ENCODE results near the gene B3GALT5. TPM values are rescaled to one million over a fixed set of nuclear protein-coding genes. Genes with fewer than 3 reads are reported as not detected.

B3GALT5 gene
- polyA plus RNA-seq, 3 donors = not detected

DNA sequence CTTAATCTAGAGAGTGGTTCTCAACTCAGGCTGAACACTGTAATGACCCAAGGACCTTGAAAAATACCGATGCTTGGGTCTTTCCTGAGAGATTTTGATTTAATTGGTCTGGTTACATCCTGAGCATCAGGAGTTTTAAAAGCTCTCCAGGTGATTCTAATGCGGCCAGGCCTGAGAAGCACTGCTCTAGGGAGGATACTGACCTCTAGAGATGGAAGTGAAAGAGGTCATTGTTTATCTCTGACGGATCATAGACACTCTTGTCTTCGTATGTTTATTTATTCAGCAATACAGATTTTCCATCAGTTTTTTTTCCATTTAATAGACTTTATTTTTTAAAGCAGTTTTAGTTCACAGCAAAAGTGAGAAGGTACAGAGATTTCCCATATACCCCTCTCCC is 77.7 kb downstream of the B3GALT5 start:
- H3K36me3 Mint-ChIP-seq = no peaks in the 10 kb centered on the region
- Histone ChIP-seq H3K4me3 (replicated peaks in 1 of 3; ENCODE audit: low read depth in 2 of 3, low read length in 3 of 3) (no peak overlapping the region), H3K9me3 (replicated peaks in 1 of 2; ENCODE audit: control insufficient read depth in 1 of 2, insufficient read depth in 1 of 2, low read length in 2 of 2) (no peaks in the 10 kb centered on the region), H2AFZ (ENCODE audit: insufficient read depth, low read depth, low read length, poor library complexity, severe bottlenecking) (no peak overlapping the region), H3K9ac (ENCODE audit: insufficient read depth, low read length, poor library complexity, severe bottlenecking) (no peak overlapping the region), H3K4me2 (replicated peaks; ENCODE audit: extremely low read depth, low read length, poor library complexity, severe bottlenecking) (no peak overlapping the region), H3K4me1 (ENCODE audit: control insufficient read depth in 1 of 2, insufficient read depth in 2 of 2, low read length in 2 of 2) (no peaks in the 10 kb centered on the region), H3K79me2 (ENCODE audit: insufficient read depth, low read length) (no peaks in the 10 kb centered on the region), H3K27ac (ENCODE audit: low read depth in 1 of 2, low read length in 2 of 2) (no peak overlapping the region), H3K27me3 (ENCODE audit: control insufficient read depth in 2 of 2, insufficient read depth in 2 of 2, low read length in 2 of 2) (peaks cover 0 to 2% of the 10 kb centered on the region in 2 donors), H4K20me1 (ENCODE audit: insufficient read depth, low read length) (no peaks in the 10 kb centered on the region), H3K36me3 (replicated peaks in 1 of 2; ENCODE audit: control insufficient read depth in 1 of 2, insufficient read depth in 2 of 2, low read length in 2 of 2) (no peaks in the 10 kb centered on the region)
- DNase-seq = no peak
- H3K4me1 Mint-ChIP-seq = no peaks in the 10 kb centered on the region
- no peak overlapping the region for H3K4me3 Mint-ChIP-seq
- H3K27me3 Mint-ChIP-seq (ENCODE audit: low read depth in 3 of 3) = peaks cover 3 to 8% (median 4%) of the 10 kb centered on the region in 3 donors
- TF ChIP-seq, protein P1, sequence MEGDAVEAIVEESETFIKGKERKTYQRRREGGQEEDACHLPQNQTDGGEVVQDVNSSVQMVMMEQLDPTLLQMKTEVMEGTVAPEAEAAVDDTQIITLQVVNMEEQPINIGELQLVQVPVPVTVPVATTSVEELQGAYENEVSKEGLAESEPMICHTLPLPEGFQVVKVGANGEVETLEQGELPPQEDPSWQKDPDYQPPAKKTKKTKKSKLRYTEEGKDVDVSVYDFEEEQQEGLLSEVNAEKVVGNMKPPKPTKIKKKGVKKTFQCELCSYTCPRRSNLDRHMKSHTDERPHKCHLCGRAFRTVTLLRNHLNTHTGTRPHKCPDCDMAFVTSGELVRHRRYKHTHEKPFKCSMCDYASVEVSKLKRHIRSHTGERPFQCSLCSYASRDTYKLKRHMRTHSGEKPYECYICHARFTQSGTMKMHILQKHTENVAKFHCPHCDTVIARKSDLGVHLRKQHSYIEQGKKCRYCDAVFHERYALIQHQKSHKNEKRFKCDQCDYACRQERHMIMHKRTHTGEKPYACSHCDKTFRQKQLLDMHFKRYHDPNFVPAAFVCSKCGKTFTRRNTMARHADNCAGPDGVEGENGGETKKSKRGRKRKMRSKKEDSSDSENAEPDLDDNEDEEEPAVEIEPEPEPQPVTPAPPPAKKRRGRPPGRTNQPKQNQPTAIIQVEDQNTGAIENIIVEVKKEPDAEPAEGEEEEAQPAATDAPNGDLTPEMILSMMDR (IDR thresholded peaks at IDR 0.05) = no peak
- no peak overlapping the region for H3K27ac Mint-ChIP-seq
- WGBS (ENCODE audit: insufficient coverage) = 100% methylated on average over 2 of the region's 4 CpGs
- H3K9me3 Mint-ChIP-seq = peaks cover 0 to 2% (median 0%) of the 10 kb centered on the region in 7 donors
- intact Hi-C loops (cut with micrococcal nuclease) = no loop called here

DNA sequence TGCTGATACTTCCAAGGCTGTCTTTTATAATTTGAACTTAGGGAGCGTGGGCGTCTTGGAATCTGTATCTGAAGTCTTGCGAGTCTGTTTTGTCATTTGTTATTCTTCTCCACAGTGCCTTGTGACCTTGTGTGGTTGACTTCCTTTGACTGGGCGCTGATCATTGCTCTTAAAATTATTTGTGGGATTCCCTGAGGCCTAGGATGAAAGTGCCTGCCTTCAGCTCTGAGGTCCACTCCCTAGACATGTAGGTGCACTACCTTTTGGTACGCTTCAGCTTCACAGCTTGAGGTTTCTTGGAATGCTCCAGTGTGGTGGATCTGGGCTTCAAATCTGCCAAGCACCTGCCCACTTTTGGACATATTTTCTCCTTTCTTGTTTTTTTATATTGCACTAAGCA is 82.0 kb downstream of the B3GALT5 start:
- no peaks in the 10 kb centered on the region for H3K9me3 ChIP-seq (replicated peaks in 1 of 2; ENCODE audit: control insufficient read depth in 1 of 2, insufficient read depth in 1 of 2, low read length in 2 of 2)
- Mint-ChIP-seq H3K4me1 (no peaks in the 10 kb centered on the region), H3K36me3 (no peaks in the 10 kb centered on the region), H3K4me3 (no peak overlapping the region), H3K9me3 (peaks cover 0 to 3% (median 2%) of the 10 kb centered on the region in 7 donors), H3K27me3 (ENCODE audit: low read depth in 3 of 3) (peaks cover 2 to 4% (median 4%) of the 10 kb centered on the region in 3 donors), H3K27ac (no peak overlapping the region)
- intact Hi-C loops (cut with micrococcal nuclease) = no loop called here
- no peak overlapping the region for H3K4me3 ChIP-seq (replicated peaks in 1 of 3; ENCODE audit: low read depth in 2 of 3, low read length in 3 of 3)
- no peaks in the 10 kb centered on the region for H4K20me1 ChIP-seq (ENCODE audit: insufficient read depth, low read length)
- no peaks in the 10 kb centered on the region for H3K79me2 ChIP-seq (ENCODE audit: insufficient read depth, low read length)
- no peak overlapping the region for H3K27ac ChIP-seq (ENCODE audit: low read depth in 1 of 2, low read length in 2 of 2)
- no peaks in the 10 kb centered on the region for H3K4me1 ChIP-seq (ENCODE audit: control insufficient read depth in 1 of 2, insufficient read depth in 2 of 2, low read length in 2 of 2)
- no peak for DNase-seq
- H3K4me2 ChIP-seq (replicated peaks; ENCODE audit: extremely low read depth, low read length, poor library complexity, severe bottlenecking) = no peak overlapping the region
- TF ChIP-seq, protein P1 (IDR thresholded peaks at IDR 0.05) = no peak
- WGBS (ENCODE audit: insufficient coverage) = 89% methylated on average over 4 of the region's 5 CpGs
- no peaks in the 10 kb centered on the region for H3K36me3 ChIP-seq (replicated peaks in 1 of 2; ENCODE audit: control insufficient read depth in 1 of 2, insufficient read depth in 2 of 2, low read length in 2 of 2)
- peaks cover 0 to 2% of the 10 kb centered on the region in 2 donors for H3K27me3 ChIP-seq (ENCODE audit: control insufficient read depth in 2 of 2, insufficient read depth in 2 of 2, low read length in 2 of 2)
- H2AFZ ChIP-seq (ENCODE audit: insufficient read depth, low read depth, low read length, poor library complexity, severe bottlenecking) = no peak overlapping the region
- no peak overlapping the region for H3K9ac ChIP-seq (ENCODE audit: insufficient read depth, low read length, poor library complexity, severe bottlenecking)
